Measurements from ENCODE around the gene MFAP4.

The MFAP4 gene

DNA sequence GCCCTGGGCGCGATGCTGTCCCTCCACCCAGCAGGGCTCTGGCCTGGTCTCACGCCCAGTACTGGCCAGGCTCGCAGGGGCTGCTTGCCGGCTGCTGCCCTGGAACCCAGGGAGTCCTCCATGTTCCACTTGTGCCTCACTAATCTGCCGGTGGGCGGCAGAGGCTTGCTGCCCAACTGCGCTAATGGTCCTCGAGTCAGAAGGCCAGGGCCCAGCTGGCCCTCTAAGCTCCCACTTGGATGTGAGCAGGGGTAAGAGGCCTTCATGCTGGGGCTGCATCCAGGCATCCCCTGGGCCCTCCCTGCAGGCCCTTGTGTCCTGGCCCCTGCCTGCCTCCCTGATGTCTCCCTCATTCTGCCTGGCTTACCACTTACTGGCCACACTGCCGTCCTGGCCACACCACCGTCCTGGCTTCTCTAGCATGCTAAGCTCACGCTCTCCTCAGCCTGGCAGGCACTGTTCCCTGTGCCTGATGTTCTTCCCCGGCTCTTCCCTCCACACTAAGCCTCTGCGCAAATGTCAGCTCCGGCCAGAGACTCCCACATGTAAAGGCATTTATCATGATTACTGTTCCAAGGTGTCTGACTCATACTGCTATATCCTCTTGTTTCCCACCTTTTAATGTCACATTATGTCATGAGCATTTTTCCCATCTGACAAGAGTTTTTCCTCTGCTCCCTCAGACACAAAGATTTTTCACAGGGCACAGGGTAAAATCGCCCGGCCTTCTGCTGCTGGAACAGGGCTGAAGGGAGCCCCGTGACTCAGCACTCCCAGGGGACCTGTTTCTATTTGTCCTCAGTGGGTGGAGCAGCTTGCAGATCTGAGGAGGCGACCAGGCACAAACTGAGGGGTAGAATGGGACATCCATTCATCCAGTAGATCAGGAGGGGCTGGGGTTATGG lies 40.4 kb downstream of the MFAP4 start:
- DNase-seq: no peak

DNA sequence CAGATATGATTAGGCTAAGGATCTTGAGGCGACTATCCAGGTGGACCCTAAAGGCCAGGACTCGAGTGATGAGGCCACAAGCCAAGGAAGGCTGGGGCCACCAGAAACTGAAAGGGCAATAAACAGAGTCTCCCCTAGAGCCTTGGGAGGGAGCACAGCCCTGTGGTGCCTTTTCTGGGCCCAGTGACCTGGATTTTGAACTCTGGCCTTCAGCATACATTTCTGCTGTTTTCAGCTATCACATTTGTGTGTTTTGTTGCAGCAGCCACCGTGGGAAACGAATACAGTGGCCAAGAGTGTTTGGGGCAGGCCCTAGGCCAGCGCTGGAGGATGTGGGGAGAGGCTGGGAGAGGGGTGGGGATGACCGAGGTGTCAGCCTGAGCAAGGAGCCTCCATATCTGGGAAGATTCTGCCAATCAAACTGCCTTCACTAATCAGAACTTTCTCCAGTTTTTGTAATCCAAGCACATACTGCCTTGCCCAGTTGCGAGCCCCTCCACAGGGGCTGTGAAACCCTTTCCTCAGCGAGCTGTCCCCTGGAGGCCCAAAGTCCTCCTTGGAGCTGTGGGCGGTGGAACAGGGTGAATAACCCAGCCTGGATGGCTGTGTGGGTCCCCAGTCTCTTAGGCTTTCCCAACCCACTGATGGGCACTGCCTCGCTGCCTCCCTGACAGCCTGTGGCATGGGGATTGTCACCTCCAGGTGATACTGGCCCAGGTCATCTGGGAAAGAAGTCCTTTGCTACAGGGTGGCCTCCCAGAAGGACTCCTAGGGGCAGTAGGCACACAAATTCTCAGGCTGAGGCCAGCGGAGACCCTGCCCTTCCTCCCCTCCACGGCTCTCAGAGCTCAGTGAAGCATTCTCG lies 41.3 kb downstream of the MFAP4 start:
- DNase-seq: no peak

DNA sequence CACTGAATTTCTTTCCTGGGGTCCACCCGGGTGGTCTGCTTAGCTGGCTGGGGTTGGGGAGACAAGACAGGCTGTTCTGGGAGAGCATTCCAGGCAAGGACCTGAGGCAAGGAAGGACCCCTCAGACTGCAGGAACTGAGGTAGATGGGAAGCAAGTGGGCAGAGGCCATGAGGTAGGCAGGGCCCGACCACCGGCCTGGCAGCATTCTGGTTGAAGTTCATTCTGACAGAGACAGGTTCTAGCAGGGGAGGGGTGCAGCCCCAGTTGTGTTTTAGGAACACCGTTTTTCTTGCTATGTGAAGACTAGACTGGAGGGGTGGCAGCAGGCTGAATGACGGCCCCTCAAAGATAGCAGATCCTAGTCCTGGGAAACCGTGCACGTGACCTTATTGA lies 41.9 kb downstream of the MFAP4 start:
- no peak for DNase-seq

DNA sequence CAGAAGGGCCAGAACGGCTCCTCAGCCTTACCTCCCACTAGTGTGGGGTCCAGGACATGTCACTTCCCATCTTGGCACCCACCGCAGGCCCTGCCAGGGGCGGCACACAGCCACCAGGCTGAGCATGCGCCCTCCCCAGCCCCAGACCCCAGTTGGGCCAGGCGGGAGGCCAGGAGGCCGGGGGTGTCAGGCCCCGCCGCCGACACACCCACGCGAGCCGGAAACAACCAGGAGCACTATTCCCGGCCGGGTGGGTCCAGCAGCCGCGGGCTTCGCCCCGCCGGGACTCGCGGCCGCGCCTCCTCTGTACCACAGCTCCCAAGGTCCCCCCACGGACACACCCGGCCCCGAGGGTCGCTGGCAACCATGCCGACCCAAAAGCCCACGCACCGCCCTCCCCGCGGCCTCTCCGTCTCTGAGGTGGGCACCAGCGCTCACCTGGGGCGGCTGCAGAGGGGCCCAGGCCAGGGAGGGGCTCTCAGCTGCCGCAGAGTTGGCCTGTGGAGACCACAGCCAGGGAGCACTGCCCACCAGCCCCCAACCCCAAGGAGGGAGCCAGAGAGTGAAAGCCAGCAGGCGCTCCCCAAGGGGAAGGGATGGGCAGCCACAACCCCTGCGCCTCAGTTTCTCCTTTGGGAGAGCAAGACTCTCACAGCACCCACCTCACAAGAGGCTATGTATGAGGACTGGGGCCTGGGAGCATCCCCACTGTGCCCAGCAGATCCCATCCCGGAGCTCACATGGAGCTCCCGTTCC lies 42.5 kb downstream of the MFAP4 start:
- no peak for DNase-seq

DNA sequence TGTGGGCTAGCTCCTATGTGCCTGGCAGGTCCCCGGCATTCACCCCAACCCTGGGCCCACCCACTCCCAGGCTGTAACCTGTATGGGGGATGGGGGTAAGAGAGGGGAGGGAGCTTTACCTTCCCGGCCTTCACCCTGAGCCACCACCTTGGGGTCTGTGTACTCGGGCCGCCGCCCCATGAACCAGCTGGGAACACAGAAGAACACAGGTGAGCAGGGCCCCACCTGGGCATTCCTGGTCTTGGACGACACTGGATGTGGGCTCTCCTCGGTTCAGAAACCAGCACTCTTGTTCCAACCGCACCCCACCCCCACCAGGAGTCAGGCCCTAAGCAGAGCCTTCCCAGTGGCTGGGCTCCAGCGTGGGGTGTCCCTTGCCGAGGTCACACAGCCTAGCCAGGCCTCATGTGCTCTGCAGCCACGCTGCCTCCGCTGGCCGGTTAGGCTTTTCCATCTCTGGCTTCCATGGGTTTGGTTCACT lies 43.3 kb downstream of the MFAP4 start:
- no peak for DNase-seq

DNA sequence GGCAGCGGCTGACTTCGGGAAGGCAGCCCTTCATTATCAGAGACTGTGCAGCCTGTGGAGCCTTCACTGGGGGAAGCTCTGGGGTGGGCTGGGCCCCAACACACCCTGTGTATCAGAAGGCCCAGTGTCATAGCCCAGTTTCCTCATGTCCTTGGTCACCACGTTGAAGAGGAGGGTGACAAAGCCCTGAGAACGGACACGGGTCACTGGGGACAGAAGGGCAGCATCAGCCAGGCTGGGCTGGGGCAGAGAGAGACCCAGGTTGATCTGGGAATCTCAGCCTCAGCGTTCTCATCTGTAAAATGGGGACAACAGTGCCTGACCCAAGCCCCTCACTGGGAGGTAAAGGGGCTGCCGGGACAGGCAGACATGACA lies 43.7 kb downstream of the MFAP4 start:
- DNase-seq: no peak

DNA sequence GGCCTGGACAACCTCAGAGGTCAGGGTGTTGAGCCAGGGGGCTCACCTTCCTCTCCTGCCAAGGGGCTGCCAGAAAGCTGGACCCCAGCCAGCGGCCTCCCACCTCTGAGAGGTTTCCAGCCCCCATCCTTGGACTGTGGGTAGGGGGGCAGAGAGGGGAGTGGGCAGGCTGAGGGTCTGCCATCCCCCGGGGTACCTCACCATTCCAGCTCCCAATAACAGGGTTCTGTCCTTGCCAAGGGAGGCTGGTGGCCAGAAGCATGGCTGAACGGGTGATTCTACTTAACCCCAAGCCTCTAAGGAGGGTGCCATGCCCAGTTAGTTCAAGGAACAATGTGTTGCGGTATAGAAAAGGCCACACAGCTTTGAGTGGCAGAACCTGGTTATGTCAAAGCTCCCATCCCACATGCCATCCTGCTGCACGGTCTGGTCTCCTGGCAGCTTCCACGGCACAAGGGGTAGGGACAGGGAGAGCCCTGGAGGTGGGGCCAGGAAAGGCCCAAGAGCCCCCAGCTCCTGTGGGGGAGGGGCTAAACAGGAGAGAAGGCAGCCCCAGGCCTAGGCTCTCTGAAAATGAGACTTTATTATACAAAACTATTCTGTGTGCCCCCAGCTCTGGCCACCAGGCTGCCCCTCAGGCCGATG lies 44.3 kb downstream of the MFAP4 start:
- no peak for DNase-seq

DNA sequence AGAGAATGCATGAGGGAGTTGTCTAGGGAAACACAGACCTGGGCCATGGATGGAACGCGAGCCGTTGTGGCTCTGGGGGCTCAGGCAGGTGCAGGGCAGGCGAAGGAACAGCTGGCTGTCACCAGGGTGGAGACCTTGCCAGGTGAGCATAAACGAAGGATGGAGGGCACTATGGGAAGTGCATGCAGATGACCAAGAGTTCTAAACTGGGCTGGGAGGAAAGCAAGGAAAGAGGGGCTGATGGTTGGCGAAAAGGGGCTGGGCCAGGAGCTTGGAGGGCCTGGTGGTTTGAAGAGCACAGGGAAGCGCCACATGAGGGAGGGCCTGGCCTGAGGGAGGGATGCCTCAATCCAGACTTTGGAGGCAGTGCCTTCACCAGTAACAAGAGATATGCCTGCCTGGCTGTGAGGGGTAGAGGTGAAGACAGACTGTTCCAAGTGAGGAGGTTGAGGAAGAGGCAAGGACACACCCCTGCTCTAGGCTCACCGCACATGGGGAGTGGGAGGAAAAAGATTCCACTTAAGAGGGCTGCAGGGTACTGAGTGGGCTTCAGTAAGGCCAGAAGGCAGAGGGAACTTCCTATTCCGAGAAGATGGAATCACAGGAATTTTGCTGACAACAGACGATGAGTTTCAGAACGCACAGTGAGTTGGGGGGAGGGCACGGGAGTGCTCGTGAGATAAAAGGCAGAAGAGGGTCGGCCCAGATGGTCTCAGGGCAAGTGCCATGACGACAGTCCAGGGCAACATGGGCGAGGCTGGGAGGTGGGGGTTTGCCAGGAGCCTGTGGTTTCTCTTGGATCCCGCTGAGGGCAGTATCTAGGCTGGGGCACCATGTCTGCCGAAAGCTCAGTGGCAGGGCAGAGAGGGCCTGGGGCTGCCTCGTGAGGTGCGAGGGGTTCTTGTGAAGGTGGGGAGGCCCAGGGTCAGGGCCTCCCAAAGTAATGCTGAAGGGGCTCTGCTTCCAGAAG lies 45.1 kb downstream of the MFAP4 start:
- DNase-seq: no peak

DNA sequence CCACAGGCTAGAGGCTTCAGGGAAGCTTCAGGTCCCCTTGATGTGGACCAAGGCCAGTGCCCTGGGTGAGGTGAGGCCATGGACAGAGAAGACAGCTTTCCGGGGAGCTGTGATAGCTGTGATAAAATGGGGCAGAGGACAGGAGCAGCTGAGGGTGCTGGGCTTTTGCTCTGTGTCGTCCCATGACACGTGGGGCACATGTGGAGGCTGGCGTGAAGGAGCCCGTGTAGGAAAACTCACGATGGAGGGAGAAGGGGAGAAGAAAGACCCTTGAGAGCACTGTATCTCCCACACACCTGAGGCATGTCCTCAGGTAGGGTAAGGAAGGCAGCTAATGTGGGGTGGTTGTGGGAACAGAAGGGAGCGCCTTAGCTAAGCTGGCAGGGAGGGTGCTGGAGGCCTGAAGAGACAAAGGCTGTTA lies 45.8 kb downstream of the MFAP4 start:
- DNase-seq: no peak

DNA sequence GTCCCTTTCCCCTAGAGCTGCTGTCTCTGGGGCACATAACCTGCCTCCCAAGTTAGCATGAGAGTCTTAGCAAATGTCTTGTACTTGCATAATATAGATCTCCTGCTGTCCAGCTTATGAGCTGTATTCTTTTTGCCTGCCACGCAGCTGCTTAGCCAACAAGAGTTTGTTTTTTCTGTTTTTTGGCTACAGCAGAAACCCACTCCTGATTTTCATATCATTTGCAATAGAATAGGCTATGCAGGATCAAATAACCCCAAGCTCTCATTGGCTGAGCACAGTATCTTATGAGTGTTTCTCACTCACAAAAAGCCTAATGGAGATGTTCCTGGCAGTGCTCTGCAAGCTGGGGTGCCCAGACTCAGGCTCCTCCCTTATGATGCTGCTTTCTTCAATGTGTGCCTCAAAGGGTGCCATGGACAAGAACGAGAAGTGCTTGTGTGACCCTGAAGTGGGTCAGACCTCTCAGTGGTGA lies 47.6 kb downstream of the MFAP4 start:
- DNase-seq: no peak

DNA sequence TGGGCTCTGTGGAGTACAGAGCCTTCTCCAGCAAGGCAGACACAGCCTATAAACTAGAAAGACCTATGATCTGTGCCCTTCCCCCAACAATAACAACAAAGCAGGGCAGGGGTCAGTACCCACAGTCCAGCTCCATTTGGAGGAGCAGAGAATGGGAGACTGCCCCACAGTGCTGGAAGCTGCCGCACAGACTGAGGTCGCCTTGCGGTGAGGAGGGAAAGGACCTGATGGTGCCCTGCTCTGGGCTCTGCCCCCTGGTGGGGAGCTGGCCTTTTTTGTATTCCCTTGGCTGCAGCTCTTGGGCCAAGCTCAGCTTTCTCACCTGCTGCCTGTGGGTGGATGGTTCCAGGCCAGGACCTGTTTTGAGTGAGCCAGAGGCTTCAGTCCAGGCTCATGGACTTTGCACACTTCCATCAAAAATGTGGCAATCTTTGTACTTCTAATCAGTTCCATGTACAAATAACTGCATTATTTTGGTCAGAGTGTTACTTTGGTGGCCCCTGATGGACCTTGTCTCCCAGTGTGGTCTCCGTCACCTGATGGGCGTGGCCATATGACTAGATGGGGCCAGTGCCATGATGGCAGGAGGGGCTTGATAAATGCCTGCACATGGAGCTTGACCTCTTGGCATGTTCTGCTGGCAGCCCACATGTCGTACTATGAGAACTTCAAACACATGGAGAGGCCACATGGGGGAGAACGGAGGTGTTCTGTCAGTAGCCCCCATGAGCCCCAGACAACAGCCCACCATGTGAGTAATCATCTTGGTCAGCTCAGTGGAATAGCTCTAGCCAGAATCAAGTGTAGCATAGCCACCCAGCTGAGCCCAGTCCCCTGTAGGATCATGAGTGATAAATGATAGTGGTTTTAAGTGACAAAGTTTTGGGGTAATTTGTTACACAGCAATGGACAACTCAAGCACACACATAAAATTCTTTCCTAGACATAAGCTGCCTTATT lies 48.7 kb downstream of the MFAP4 start:
- DNase-seq: peak; percentile 50 to 61

DNA sequence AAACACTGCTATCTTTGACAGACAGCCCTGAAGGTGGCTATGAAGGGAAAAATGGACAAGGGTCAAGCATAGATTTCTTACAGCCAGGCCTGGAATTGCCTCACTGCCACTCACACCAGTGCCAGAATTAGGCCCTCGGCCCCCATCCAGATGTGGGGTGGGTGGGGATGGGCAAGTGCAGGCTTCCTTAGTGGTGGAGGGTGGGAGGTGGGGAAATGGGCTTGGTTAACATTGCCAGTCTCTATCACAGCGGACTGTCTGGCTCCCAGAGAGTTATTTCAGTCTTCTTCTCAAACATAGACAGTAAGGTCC lies 49.3 kb downstream of the MFAP4 start:
- no peak for DNase-seq

DNA sequence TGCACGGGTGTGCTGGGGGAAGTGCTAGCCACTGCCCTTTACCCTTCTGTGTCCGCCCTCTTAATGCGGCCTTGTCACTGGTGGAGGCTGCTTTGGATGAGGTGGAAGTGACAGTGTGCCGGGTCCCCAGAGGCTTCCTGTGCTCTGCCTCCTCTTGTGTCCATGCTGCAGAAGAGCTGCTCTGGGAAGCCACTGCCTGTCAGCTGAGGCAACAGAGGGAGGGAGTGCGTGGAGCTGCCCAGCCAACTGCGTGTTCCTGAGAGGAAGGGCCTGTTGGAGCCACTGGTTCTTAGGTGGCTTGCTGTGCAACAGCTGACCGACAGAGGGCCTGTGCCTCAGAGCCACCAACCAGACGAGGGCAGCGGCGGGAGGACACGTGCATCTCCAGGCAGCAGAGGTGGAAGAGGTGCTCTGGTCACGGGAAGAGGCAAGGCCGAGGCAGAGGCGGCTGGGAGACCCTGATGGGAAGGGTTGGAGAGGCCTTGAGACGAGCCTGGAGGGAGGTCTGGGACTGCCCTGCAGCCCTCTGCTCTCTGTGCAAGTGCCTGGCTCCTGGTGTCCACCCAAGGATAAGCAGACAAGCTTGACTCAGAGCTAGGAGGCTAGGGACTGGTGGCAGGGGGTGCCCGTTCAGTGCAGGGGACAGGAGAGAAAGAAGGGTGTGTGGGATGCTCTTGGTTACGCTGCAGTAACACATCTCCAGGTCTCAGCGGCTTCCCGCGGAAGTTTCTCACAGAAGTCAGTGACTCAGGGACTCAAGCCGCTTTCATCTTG lies 49.9 kb downstream of the MFAP4 start:
- no peak for DNase-seq

DNA sequence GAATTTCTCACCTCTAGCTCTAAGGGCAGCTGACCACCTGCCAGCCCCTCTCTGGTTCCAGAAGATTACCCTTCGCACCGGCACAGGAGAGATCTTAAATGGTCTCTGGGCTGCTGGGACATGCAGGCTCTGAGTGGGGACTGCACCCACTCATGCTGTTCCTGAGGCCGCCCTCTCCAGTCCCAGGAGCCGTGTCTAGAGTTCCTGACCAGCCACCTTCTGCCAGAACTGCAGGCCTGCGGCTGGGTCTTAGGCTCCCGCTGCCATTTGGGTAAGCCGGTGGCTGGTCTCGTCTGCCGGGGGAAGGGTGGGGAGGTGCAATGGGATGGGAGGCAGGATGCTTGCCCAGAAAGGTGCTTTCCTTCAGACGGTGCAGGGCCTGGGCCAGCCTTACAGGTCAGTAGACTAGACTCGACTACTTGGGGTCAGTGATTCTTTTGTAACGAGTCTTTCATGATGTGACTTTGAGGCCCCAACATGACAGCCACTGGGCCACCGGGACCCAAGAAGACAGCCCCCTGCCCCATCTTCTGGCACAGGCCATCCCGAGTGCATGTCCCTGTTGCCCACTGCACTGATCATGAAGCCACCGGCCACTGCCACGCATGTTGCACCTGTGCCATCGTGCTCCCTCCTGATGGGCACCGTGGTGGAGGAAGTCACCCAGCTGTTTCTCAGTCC lies 50.9 kb downstream of the MFAP4 start:
- DNase-seq: no peak

DNA sequence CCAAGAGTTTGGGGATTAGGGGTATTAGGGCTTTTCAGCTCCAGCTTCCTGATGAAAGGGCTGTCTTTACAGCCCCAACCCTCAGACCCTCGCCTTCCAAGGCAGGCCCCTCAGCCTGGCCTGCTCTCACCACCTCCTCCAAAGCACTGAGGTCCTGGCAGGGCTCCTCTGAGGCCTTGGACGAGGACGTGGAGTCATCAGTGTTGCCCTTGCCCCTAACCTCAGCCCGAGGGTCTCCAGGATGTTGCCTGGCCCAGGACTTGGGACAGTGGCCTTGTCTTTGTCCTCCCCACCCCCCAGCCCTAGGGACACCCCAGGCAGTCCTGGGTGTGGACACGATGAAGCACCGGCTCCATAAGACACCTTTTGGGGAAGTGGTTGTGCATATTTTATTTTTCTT lies 52.7 kb downstream of the MFAP4 start:
- no peak for DNase-seq

DNA sequence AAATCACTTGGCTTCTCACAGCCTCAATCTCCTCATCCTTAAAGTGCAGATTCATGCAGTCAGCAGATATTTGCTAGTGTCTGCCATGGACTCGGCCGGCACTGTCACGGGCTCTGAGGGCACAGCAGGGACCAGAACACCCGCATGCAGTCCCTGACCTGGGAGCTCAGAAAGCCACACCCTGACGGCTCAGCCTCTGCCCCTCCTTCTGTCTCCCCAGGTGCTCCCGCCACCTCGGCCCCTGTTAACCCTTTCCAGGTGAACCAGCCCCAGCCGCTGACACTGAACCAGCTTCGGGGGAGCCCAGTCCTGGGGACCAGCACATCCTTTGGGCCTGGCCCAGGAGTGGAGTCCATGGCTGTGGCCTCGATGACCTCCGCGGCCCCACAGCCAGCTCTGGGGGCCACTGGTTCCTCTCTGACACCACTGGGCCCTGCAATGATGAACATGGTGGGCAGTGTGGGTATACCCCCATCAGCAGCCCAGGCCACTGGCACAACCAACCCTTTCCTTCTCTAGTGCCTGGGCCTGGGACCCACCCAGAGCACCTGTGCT lies 53.2 kb downstream of the MFAP4 start:
- DNase-seq: no peak

All from stimulated activated CD4-positive, alpha-beta T cell treated with anti-CD3 and anti-CD28 coated beads, Interleukin-2, amount 100 ng/mL, for 48 hours (primary cell).